HK-2 (cell line): ENCODE measurements around the gene PPP6R2.
A peak's percentile ranks its signal among the peaks of the same experiment; 100 is the strongest.

Experiments used
- DNase-seq: peaks from one replicate; pipeline ENCODE4 v3.0.0-alpha.2; 2018; ENCODE audit not compliant: unreplicated experiment

PPP6R2 gene

GRCh38 chr22:50342651-50343540, at the start of gene PPP6R2:
Gene PPP6R2, plus strand, starts transcription at chr22:50343327. Its CDS starts 50,582 bp downstream, at chr22:50393909.
- peak; percentile 77 for DNase-seq

- DNase-seq, result peak; percentile 84
Observed at GRCh38 chr22:50293441-50294318, 49.4 kb upstream of the PPP6R2 start.

- no peak for DNase-seq
Observed at GRCh38 chr22:50294319-50294656, 48.8 kb upstream of the PPP6R2 start.

- DNase-seq, result no peak
Observed at GRCh38 chr22:50296658-50297490, 46.3 kb upstream of the PPP6R2 start.

- no peak for DNase-seq
Observed at GRCh38 chr22:50297510-50298265, 45.4 kb upstream of the PPP6R2 start.

- DNase-seq, result no peak
Observed at GRCh38 chr22:50298266-50298637, 44.9 kb upstream of the PPP6R2 start.

- DNase-seq, result no peak
Observed at GRCh38 chr22:50298937-50299784, 44.0 kb upstream of the PPP6R2 start.

GRCh38 chr22:50299785-50300619, 43.1 kb upstream of the PPP6R2 start:
- DNase-seq, result no peak

- no peak for DNase-seq
Observed at GRCh38 chr22:50300620-50301257, 42.4 kb upstream of the PPP6R2 start.

- DNase-seq, result no peak
Observed at GRCh38 chr22:50301581-50301991, 41.5 kb upstream of the PPP6R2 start.

- peak; percentile 42 for DNase-seq
Observed at GRCh38 chr22:50302041-50302541, 41.0 kb upstream of the PPP6R2 start.

- DNase-seq, result no peak
Observed at GRCh38 chr22:50302564-50302963, 40.6 kb upstream of the PPP6R2 start.

GRCh38 chr22:50303515-50303847, 39.6 kb upstream of the PPP6R2 start:
- DNase-seq, result no peak

GRCh38 chr22:50303848-50304527, 39.1 kb upstream of the PPP6R2 start:
- peak; percentile 61 for DNase-seq

- no peak for DNase-seq
Observed at GRCh38 chr22:50304528-50305392, 38.4 kb upstream of the PPP6R2 start.

- DNase-seq, result no peak
Observed at GRCh38 chr22:50305393-50305922, 37.7 kb upstream of the PPP6R2 start.
